VCaP (cell line): ENCODE data around the gene TERB1.
"Not testable (repeated sequence)": the region's sequence is repeated elsewhere in the genome, so short reads cannot be mapped to it uniquely, and the experiment has no call there.

Source experiments
- H3K27ac ChIP-seq: fragments of 450-650 bp; 2 replicates; pipeline ENCODE4 v1.5.1; 2017
- TF ChIP-seq, protein P1 (sequence below): fragments of 450-650 bp; conservative IDR thresholded peaks from 2 replicates; pipeline ENCODE4 v1.5.1; 2017; ENCODE audit warnings: mild to moderate bottlenecking, moderate library complexity

The TERB1 gene

DNA sequence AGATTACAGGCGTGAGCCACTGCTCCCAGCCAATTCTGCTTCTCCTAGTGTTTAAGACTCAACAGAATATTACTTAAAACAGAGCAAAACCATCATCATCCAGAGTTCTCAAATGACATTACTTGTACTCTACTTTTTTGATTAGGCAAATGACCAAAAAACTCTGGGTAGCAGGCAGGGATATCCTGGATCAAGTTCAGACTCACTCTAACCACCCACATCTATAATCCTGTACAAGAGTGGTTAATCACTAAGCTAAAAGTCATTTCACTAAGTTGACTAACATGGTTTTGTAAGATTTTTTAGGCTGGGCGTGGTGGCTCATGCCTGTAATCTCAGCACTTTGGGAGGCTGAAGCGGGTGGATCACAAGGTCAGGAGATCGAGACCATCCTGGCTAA, 22.6 kb upstream of the TERB1 start:
- TF ChIP-seq, protein P1, sequence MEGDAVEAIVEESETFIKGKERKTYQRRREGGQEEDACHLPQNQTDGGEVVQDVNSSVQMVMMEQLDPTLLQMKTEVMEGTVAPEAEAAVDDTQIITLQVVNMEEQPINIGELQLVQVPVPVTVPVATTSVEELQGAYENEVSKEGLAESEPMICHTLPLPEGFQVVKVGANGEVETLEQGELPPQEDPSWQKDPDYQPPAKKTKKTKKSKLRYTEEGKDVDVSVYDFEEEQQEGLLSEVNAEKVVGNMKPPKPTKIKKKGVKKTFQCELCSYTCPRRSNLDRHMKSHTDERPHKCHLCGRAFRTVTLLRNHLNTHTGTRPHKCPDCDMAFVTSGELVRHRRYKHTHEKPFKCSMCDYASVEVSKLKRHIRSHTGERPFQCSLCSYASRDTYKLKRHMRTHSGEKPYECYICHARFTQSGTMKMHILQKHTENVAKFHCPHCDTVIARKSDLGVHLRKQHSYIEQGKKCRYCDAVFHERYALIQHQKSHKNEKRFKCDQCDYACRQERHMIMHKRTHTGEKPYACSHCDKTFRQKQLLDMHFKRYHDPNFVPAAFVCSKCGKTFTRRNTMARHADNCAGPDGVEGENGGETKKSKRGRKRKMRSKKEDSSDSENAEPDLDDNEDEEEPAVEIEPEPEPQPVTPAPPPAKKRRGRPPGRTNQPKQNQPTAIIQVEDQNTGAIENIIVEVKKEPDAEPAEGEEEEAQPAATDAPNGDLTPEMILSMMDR, result no peak
- H3K27ac ChIP-seq, result no peak overlapping the region

DNA sequence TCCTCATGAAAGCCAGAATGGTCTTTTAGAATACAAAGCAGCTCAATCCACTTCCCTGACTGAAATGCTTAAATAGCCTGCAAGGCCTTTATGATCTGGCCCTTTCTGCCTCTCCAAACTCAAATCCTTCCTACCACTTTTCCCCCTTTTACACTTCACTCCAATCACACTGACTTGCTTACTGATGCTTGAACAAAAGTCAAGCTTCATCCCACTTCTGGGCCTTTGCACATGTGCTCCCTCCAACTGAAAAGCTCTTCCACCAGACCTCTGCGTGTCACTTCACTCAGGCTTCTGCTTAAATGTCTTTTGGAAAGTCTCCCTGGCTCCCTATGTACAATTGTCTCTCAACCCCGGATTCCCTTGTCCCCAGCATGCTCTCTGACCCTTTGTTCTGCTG, 13.3 kb upstream of the TERB1 start:
- TF ChIP-seq, protein P1, result no peak
- no peak overlapping the region for H3K27ac ChIP-seq

DNA sequence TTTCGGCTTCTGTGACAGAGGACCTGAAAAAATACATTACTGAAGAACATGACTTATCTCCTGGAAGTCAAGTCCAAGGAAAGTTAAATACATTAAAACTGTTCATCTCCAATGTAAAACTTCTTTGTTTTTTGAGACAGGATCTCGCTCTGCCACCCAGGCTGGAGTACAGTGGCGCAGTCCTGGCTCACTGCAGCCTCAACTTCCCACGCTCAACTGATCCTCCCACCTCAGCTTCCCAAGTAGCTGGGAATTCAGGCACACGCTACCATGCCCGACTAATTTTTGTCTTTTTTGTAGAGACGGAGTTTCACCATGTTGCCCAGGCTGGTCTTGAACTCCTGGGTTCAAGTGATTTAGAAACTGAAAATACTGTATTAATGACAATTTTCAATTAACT, 9.7 kb upstream of the TERB1 start:
- TF ChIP-seq, protein P1, result no peak
- H3K27ac ChIP-seq, result no peak overlapping the region

DNA sequence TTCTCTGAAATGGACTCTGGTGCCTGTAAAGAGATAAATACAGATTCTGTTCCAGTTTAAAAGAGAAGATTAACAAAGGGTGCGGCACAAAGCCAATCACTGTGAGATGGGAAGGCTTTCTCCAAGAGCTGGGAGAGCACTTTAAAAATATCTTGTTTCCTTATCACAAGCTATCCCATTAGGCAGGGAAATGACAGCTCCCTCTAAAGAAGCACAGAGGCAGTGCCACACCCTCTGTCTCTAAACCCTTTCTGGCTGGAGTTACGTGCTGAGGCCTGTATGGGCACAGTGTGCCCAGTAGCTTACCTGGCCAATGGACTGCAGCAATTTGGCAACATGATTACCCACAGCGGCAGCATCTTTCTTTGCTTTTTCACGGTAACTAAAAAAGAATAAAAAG, 9.0 kb upstream of the TERB1 start:
- H3K27ac ChIP-seq, result no peak overlapping the region
- TF ChIP-seq, protein P1, result no peak

DNA sequence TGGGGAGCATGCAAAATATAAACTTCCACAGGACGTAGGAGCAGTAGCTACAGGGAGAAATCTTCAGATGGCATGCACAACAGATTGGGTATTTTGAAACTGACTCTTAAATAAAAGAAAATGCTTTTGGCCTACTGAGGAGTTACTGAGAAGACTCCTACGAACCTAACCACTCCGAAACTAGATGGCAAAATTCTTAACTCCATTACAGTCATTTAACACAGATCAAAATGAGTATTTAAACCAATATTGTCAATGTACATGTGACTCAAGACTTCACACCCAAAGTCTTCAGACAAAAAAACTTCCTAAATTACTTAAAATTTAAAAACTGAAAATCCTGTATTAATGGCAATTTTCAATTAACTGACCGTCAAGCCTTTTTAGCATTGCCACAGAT, 8.4 kb upstream of the TERB1 start:
- no peak overlapping the region for H3K27ac ChIP-seq
- TF ChIP-seq, protein P1, result no peak

DNA sequence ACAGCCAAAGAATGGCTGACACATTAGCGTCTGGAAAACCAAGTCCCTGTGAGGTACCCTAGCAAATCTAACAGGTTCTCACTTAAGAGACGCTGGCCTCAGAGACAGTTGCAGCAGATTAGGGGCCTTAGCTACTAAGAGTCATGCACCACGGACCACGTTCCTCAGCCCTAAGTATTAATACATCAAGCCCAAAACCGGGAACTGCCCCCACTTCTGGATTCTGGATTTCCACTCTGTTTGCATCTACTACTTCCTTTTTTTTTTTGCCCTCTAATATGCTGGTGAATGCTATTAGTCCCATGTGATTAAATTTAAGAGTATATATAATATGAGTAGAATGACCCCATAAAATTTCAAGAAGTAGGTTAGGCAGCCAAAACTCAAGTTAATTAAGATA, 775 bp upstream of the TERB1 start:
- TF ChIP-seq, protein P1, result no peak
- no peak overlapping the region for H3K27ac ChIP-seq

DNA sequence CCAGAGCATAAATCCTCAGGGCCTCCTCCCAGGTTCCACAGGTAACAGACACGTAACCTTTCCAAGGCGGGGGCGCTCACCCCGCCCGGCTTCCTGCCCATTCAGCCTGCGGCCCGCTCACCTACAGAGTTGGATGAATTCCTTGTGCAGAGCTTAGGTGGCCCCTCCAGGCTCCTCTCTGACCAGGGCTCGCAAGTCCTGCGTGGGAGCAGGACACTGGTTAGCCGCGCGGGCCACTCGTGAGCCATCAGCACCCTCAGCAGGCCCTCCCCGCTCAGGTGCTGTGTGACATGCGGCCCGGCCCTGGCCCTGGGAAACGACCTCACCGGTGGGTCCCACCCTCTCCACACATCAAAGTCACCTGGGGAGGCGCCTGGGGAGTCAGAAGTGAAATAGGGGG, 528 bp downstream of the TERB1 start:
- TF ChIP-seq, protein P1, result no peak
- no peak overlapping the region for H3K27ac ChIP-seq

DNA sequence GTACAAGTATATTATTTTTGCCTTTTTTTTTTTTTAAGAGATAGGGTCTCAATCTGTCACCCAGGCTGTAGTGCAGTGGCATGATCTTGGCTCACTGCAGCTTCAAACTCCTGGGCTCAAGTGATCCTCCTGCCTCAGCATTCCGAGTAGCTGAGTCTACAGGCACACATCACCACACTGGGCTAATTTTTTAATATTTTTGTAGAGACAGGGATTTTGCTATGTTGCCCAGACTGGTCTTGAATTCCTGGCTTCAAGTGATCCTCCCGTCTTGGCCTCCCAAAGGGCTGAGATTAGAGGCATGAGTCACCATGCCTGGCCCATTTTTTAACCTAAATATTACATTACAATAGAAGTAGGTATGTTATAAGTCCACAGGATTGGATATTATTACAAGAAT, 3.2 kb downstream of the TERB1 start:
- TF ChIP-seq, protein P1, result no peak
- H3K27ac ChIP-seq, result no peak overlapping the region

DNA sequence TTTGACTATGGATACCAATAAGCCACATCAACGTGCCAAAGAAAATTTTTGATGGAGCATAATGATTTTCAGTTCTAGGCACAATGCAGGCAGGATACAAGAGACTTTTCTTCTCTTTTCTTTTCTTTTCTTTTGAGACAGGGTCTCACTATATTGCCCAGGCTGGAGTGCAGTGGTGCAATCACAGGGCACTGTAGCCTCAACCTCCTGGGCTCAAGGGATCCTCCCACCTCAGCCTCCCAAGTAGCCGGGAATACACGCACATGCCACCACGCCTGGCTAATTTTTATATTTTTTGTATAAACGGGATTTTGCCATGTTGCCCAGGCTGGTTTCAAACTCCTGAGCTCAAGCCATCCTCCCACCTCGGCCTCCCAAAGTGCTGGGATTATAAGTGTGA, 7.4 kb downstream of the TERB1 start:
- not testable (repeated sequence) for H3K27ac ChIP-seq
